OCI-LY7 (cell line): ENCODE results near the gene PRKN. TPM values are rescaled to one million over a fixed set of nuclear protein-coding genes. Genes with fewer than 3 reads are reported as not detected.

Experiments used
- BruUV-seq: library from RNA; stranded (reverse); fragments of 400-500 nt; replicated peaks from 2 replicates; lab custom pipeline; 2021; lab: Mats Ljungman, UMichigan
- CTCF ChIA-PET: fragments of 300-600 bp; sonication (Branson Sonifier 250); formaldehyde crosslinking; loops from one replicate; lab custom pipeline; 2022; ENCODE audit warnings: antibody characterized with exemption; ENCODE audit not compliant: unreplicated experiment; lab: Charles Lee
- POLR2A ChIA-PET: fragments of 300-600 bp; sonication (Branson Sonifier 250); formaldehyde crosslinking; loops from one replicate; lab custom pipeline; 2022; ENCODE audit warnings: antibody characterized with exemption; lab: Charles Lee
- DNase-seq: peaks from one replicate; pipeline ENCODE4 v3.0.0-alpha.2; 2015; ENCODE audit warnings: low spot score
- H2AFZ ChIP-seq: fragments of 200-600 bp; sonication (generic), shearing (Covaris generic); 2 replicates; pipeline ENCODE4 v1.6.1; 2014; ENCODE audit warnings: mild to moderate bottlenecking, antibody characterized with exemption, low read length, moderate library complexity
- H3K27ac ChIP-seq: fragments of 200-600 bp; sonication (generic); 2 replicates; pipeline ENCODE4 v1.5.1; 2014; ENCODE audit warnings: mixed run types, low read depth, mild to moderate bottlenecking, moderate library complexity, low read length, inconsistent platforms; ENCODE audit not compliant: poor library complexity, severe bottlenecking
- H3K36me3 ChIP-seq: fragments of 200-600 bp; sonication (generic); 2 replicates; pipeline ENCODE4 v1.6.1; 2014; ENCODE audit warnings: mild to moderate bottlenecking, antibody characterized with exemption, low read length, moderate library complexity, mixed read lengths; ENCODE audit not compliant: insufficient read depth
- H3K4me1 ChIP-seq: fragments of 200-600 bp; sonication (generic); 2 replicates; pipeline ENCODE4 v1.5.1; 2014; ENCODE audit warnings: mild to moderate bottlenecking, low read length; ENCODE audit not compliant: insufficient read depth, poor library complexity, severe bottlenecking
- H3K4me2 ChIP-seq: fragments of 200-600 bp; sonication (generic); 2 replicates; pipeline ENCODE4 v1.6.1; 2014; ENCODE audit warnings: mild to moderate bottlenecking, low read length
- H3K4me3 ChIP-seq: fragments of 200-600 bp; sonication (generic); 2 replicates; pipeline ENCODE4 v1.5.1; 2014; ENCODE audit warnings: mild to moderate bottlenecking, low read depth, low read length; ENCODE audit not compliant: poor library complexity, severe bottlenecking
- H3K79me2 ChIP-seq: fragments of 200-600 bp; sonication (generic); 2 replicates; pipeline ENCODE4 v1.6.1; 2016; ENCODE audit warnings: low read depth, mild to moderate bottlenecking, low read length, moderate library complexity, mixed read lengths; ENCODE audit not compliant: insufficient read depth
- H3K9me2 ChIP-seq: fragments of 200-600 bp; sonication (generic); 2 replicates; pipeline ENCODE4 v1.6.1; 2016; ENCODE audit warnings: mild to moderate bottlenecking, low read length, mixed read lengths; ENCODE audit not compliant: insufficient read depth
- H3K9me3 ChIP-seq: fragments of 200-600 bp; sonication (generic); 2 replicates; pipeline ENCODE4 v1.6.1; 2014; ENCODE audit warnings: mild to moderate bottlenecking, mixed run types, low read length, mixed read lengths
- H4K20me1 ChIP-seq: fragments of 200-600 bp; sonication (generic); 2 replicates; pipeline ENCODE4 v1.6.1; 2014; ENCODE audit warnings: mild to moderate bottlenecking, antibody characterized with exemption, low read length, moderate library complexity, mixed read lengths; ENCODE audit not compliant: insufficient read depth
- CTCF ChIP-seq: fragments of 200-600 bp; sonication (generic); conservative IDR thresholded peaks from 2 replicates; pipeline ENCODE4 v1.5.1; 2014; ENCODE audit warnings: mild to moderate bottlenecking, antibody characterized with exemption, low read length, moderate library complexity, mixed read lengths
- EZH2phosphoT487 ChIP-seq: fragments of 200-600 bp; sonication (generic); IDR thresholded peaks from 2 replicates; pipeline ENCODE4 v1.6.1; 2018; ENCODE audit warnings: low read depth, borderline replicate concordance, mild to moderate bottlenecking, mixed run types, antibody characterized with exemption, low read length, moderate library complexity, mixed read lengths
- intact Hi-C: fragments of 100-400 bp; cut with micrococcal nuclease; formaldehyde crosslinking; loops from one replicate; pipeline ENCODE4 v1.10.0; 2022; ENCODE audit not compliant: unreplicated experiment
- total RNA-seq, 2 experiments: library from RNA; depleted of rRNA in 1 of 2; stranded (reverse); fragments of >200 nt in 1 of 2; shearing (Covaris generic) in 1 of 2; gene quantifications; 2 replicates each; pipeline ENCODE4 v1.2.3, GENCODE V29; 2014 to 2022

The PRKN gene
- total RNA-seq, 2 experiments from 2014 or later = 1.3 to 2.0 TPM

- no peaks in the 10 kb centered on the region for H3K9me3 ChIP-seq
- no peaks in the 10 kb centered on the region for H3K79me2 ChIP-seq
- CTCF ChIA-PET = interaction anchor here (0.9 kb wide), 1 partner anchor 589 kb away, joined by 3 read pairs; no protein-coding TSS in a partner anchor
- H2AFZ ChIP-seq = no peak overlapping the region
- intact Hi-C loops = no loop called here
- no peaks in the 10 kb centered on the region for H3K36me3 ChIP-seq
- no peaks in the 10 kb centered on the region for H4K20me1 ChIP-seq
- no peaks in the 10 kb centered on the region for H3K4me1 ChIP-seq
- no peak for DNase-seq
- BruUV-seq = no TSS peak
- no peak overlapping the region for H3K4me3 ChIP-seq
- TF ChIP-seq EZH2phosphoT487 = no peak
- no peak overlapping the region for H3K27ac ChIP-seq
- H3K9me2 ChIP-seq = no peaks in the 10 kb centered on the region
- H3K4me2 ChIP-seq = no peak overlapping the region
- POLR2A ChIA-PET = no interaction called here
These were observed 1287.3 kb downstream of the PRKN start for GRCh38 chr6:161440299-161440698.

DNA sequence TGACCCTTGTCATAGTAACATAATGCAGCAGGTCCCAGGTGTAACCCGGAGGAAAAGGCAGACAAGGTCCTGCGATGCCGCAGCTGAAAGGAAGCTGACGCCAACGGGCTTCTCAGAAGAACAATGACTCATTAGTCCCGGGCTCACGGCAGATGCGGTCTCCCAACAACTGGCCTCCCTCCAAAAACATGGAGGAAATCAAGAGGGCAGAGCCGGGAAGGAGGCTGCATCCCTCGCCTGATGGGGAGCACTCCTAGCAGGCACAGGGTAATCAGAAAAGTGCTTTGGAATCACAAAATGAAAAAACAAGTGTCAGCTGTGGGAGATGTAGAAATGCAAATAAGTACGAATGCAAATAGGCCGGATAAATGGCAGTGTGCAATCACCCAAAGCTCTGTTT, 1288.5 kb downstream of the PRKN start:
- BruUV-seq = no TSS peak
- ChIA-PET POLR2A (interaction anchor here (0.5 kb wide), 1 partner anchor 44 kb away, joined by 3 read pairs; no protein-coding TSS in a partner anchor), CTCF (no interaction called here)
- Histone ChIP-seq H2AFZ (no peak overlapping the region), H3K4me3 (no peak overlapping the region), H3K4me2 (no peak overlapping the region), H3K9me2 (no peaks in the 10 kb centered on the region), H3K27ac (no peak overlapping the region), H3K36me3 (no peaks in the 10 kb centered on the region), H3K9me3 (no peaks in the 10 kb centered on the region), H3K4me1 (no peaks in the 10 kb centered on the region), H3K79me2 (no peaks in the 10 kb centered on the region), H4K20me1 (no peaks in the 10 kb centered on the region)
- no peak for TF ChIP-seq EZH2phosphoT487
- TF ChIP-seq CTCF = no peak
- intact Hi-C loops = no loop called here
- no peak for DNase-seq

GRCh38 chr6:161438430-161439030, 1289.0 kb downstream of the PRKN start:
- H3K4me1 ChIP-seq = no peaks in the 10 kb centered on the region
- DNase-seq = no peak
- no peak overlapping the region for H2AFZ ChIP-seq
- no peak overlapping the region for H3K4me2 ChIP-seq
- TF ChIP-seq EZH2phosphoT487 (no peak), CTCF (no peak)
- BruUV-seq = no TSS peak
- ChIA-PET CTCF (no interaction called here), POLR2A (interaction anchor here (0.5 kb wide), 1 partner anchor 44 kb away, joined by 3 read pairs; no protein-coding TSS in a partner anchor)
- H4K20me1 ChIP-seq = no peaks in the 10 kb centered on the region
- H3K27ac ChIP-seq = no peak overlapping the region
- H3K4me3 ChIP-seq = no peak overlapping the region
- no peaks in the 10 kb centered on the region for H3K9me2 ChIP-seq
- no peaks in the 10 kb centered on the region for H3K79me2 ChIP-seq
- intact Hi-C loops = no loop called here
- no peaks in the 10 kb centered on the region for H3K9me3 ChIP-seq
- no peaks in the 10 kb centered on the region for H3K36me3 ChIP-seq
